Measurements from ENCODE around the gene EFCAB14. TPM values are rescaled to one million over a fixed set of nuclear protein-coding genes. Genes with fewer than 3 reads are reported as not detected.

Gene EFCAB14
- total and polyA plus RNA-seq, 3 experiments from 2014 or later: 41.2 to 135 (median 43.5) TPM

DNA sequence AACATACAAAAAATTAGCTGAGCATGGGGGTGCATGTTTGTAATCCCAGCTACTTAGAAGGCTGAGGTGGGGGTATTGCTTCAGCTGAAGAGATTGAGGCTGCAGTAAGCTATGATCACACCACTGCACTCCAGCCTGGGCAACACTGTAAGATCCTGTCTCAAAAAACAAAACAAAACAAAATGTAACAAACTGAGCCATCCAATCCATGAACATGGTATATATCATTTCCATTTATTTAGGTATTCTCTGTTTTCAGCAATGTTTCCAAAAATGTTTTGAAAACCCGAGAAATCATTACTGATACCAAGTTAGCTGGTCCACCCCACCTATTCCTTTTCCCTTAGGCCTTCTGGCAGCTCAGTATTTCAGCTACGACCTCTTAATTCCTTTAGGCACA, 69.2 kb downstream of the EFCAB14 start:
- ChIA-PET CTCF (no interaction called here), POLR2A (no interaction called here)
- no peak overlapping the region for H3K4me3 ChIP-seq (ENCODE audit: low read length)
- H3K9me3 ChIP-seq (ENCODE audit: low read length): no peaks in the 10 kb centered on the region
- Mint-ChIP-seq H3K27ac (peak overlapping the region in 1 of 8 donors; percentile 5), H3K9me3 (peaks cover 0 to 2% (median 2%) of the 10 kb centered on the region in 5 donors), H3K27me3 (no peaks in the 10 kb centered on the region), H3K4me3 (no peak overlapping the region), H3K36me3 (peaks cover 34 to 69% (median 46%) of the 10 kb centered on the region in 3 donors), H3K4me1 (peaks cover 0 to 4% (median 3%) of the 10 kb centered on the region in 3 donors)
- H3K27me3 ChIP-seq (ENCODE audit: insufficient read depth, low read length, poor library complexity, severe bottlenecking): no peaks in the 10 kb centered on the region
- H3K36me3 ChIP-seq (ENCODE audit: insufficient read depth, low read length): no peaks in the 10 kb centered on the region
- H3K27ac ChIP-seq (ENCODE audit: low read depth, low read length): no peak overlapping the region
- H3K4me1 ChIP-seq (ENCODE audit: insufficient read depth, low read length): no peaks in the 10 kb centered on the region
- no peak for DNase-seq

DNA sequence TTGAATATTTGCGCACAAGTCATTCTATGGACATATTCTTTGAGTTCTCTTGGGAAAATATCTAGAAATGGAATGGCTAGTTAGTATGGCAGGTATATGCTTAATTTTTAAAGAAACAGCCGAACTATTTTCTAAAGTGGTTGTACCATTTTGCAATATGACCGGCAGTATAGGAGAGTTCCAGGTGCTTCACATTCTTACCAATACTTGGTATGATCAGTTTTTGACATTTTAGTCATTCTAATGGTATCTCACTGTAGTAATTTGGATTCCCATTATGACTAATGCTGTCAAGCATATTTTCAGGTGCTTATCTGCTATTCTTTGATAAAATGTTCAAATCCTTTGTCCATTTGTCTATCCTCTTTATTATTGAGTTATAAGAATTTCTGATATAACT, 71.3 kb downstream of the EFCAB14 start:
- Histone ChIP-seq H3K27me3 (ENCODE audit: insufficient read depth, low read length, poor library complexity, severe bottlenecking) (no peaks in the 10 kb centered on the region), H3K36me3 (ENCODE audit: insufficient read depth, low read length) (no peaks in the 10 kb centered on the region), H3K4me1 (ENCODE audit: insufficient read depth, low read length) (no peaks in the 10 kb centered on the region), H3K27ac (ENCODE audit: low read depth, low read length) (no peak overlapping the region), H3K9me3 (ENCODE audit: low read length) (no peaks in the 10 kb centered on the region), H3K4me3 (ENCODE audit: low read length) (no peak overlapping the region)
- Mint-ChIP-seq H3K27ac (no peak overlapping the region), H3K36me3 (peaks cover 21 to 60% (median 34%) of the 10 kb centered on the region in 3 donors), H3K4me3 (no peak overlapping the region), H3K9me3 (peaks cover 0 to 2% (median 2%) of the 10 kb centered on the region in 5 donors), H3K4me1 (peaks cover 0 to 2% (median 0%) of the 10 kb centered on the region in 3 donors), H3K27me3 (no peaks in the 10 kb centered on the region)
- CTCF ChIA-PET: no interaction called here
- POLR2A ChIA-PET: no interaction called here
- DNase-seq: no peak

DNA sequence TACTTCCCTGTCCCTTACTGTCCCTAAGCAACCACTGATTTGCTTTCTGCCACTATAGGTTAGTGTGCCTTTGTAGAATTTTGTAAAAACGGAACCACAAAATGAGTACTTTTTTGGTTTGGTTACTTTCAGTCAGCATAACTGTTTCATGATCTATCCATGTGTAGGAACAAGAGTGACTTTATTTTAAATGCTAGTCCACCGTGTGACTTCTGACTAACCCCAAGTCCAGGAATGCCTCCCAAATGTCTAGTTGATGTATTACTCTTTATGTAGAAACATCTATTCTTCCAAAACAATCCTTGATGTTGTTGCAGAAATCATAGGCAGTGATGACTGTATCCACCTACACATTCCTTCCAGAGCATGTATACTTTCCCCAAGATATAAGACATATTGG, 72.1 kb downstream of the EFCAB14 start:
- H3K27ac Mint-ChIP-seq: peak overlapping the region in 1 of 8 donors; percentile 54
- Histone ChIP-seq H3K9me3 (ENCODE audit: low read length) (no peaks in the 10 kb centered on the region), H3K4me1 (ENCODE audit: insufficient read depth, low read length) (no peaks in the 10 kb centered on the region), H3K4me3 (ENCODE audit: low read length) (no peak overlapping the region), H3K36me3 (ENCODE audit: insufficient read depth, low read length) (no peaks in the 10 kb centered on the region), H3K27me3 (ENCODE audit: insufficient read depth, low read length, poor library complexity, severe bottlenecking) (no peaks in the 10 kb centered on the region), H3K27ac (ENCODE audit: low read depth, low read length) (no peak overlapping the region)
- H3K4me3 Mint-ChIP-seq: no peak overlapping the region
- DNase-seq: no peak
- peaks cover 19 to 59% (median 28%) of the 10 kb centered on the region in 3 donors for H3K36me3 Mint-ChIP-seq
- no peaks in the 10 kb centered on the region for H3K27me3 Mint-ChIP-seq
- POLR2A ChIA-PET: no interaction called here
- peaks cover 0 to 2% (median 0%) of the 10 kb centered on the region in 5 donors for H3K9me3 Mint-ChIP-seq
- CTCF ChIA-PET: no interaction called here
- H3K4me1 Mint-ChIP-seq: no peaks in the 10 kb centered on the region

DNA sequence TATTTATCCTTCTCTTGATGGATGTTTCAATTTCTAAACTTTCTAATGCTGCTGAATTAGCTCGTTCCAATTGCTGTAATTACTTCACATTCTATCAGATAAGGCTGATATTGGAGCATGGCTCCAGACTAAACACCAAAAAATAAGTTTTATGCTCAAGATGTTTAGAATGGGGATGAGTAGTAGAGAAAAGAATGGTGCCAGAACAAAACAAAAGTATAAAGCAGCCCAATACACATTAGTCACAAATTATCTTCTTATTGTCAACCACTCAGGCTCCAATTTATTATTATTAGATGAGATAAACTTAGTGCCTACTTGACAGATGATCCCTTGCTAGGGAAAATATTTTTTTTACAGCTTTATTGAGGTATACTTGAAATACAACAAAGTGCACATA, 72.6 kb downstream of the EFCAB14 start:
- Histone ChIP-seq H3K4me1 (ENCODE audit: insufficient read depth, low read length) (no peaks in the 10 kb centered on the region), H3K36me3 (ENCODE audit: insufficient read depth, low read length) (no peaks in the 10 kb centered on the region), H3K27ac (ENCODE audit: low read depth, low read length) (no peak overlapping the region), H3K9me3 (ENCODE audit: low read length) (no peaks in the 10 kb centered on the region), H3K4me3 (ENCODE audit: low read length) (no peak overlapping the region), H3K27me3 (ENCODE audit: insufficient read depth, low read length, poor library complexity, severe bottlenecking) (no peaks in the 10 kb centered on the region)
- POLR2A ChIA-PET: no interaction called here
- no peak for DNase-seq
- H3K4me1 Mint-ChIP-seq: no peaks in the 10 kb centered on the region
- no peaks in the 10 kb centered on the region for H3K27me3 Mint-ChIP-seq
- no peak overlapping the region for H3K4me3 Mint-ChIP-seq
- H3K36me3 Mint-ChIP-seq: peaks cover 22 to 60% (median 26%) of the 10 kb centered on the region in 3 donors
- peaks cover 0 to 2% (median 0%) of the 10 kb centered on the region in 5 donors for H3K9me3 Mint-ChIP-seq
- peak overlapping the region in 1 of 8 donors; percentile 54 for H3K27ac Mint-ChIP-seq
- CTCF ChIA-PET: no interaction called here

DNA sequence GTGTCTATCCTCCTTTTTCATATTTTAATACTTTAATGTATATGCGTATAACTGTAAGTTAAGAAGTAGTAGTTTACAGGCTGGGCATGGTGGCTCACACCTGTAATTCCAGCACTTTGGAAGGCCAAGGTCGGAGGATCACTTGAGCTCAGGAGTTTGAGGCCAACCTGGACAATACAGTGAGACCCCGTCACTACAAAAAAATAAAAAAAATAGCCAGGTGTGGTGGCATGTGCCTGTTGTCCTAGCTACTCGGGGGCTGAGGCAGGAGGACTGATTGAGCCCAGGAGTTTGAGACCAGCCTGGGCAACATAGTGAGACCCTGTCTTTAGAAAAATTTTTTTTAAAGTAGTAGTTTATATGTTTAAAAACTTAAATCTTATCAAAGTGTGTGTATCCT, 73.1 kb downstream of the EFCAB14 start:
- DNase-seq: no peak
- Mint-ChIP-seq H3K36me3 (peaks cover 23 to 60% (median 26%) of the 10 kb centered on the region in 3 donors), H3K27me3 (no peaks in the 10 kb centered on the region), H3K9me3 (peaks cover 0 to 2% (median 0%) of the 10 kb centered on the region in 5 donors), H3K27ac (no peak overlapping the region), H3K4me3 (no peak overlapping the region), H3K4me1 (peaks cover 0 to under 1% (median 0%) of the 10 kb centered on the region in 3 donors)
- no peaks in the 10 kb centered on the region for H3K4me1 ChIP-seq (ENCODE audit: insufficient read depth, low read length)
- H3K27ac ChIP-seq (ENCODE audit: low read depth, low read length): no peak overlapping the region
- no peak overlapping the region for H3K4me3 ChIP-seq (ENCODE audit: low read length)
- no peaks in the 10 kb centered on the region for H3K27me3 ChIP-seq (ENCODE audit: insufficient read depth, low read length, poor library complexity, severe bottlenecking)
- no peaks in the 10 kb centered on the region for H3K9me3 ChIP-seq (ENCODE audit: low read length)
- H3K36me3 ChIP-seq (ENCODE audit: insufficient read depth, low read length): no peaks in the 10 kb centered on the region
- ChIA-PET CTCF (no interaction called here), POLR2A (no interaction called here)

DNA sequence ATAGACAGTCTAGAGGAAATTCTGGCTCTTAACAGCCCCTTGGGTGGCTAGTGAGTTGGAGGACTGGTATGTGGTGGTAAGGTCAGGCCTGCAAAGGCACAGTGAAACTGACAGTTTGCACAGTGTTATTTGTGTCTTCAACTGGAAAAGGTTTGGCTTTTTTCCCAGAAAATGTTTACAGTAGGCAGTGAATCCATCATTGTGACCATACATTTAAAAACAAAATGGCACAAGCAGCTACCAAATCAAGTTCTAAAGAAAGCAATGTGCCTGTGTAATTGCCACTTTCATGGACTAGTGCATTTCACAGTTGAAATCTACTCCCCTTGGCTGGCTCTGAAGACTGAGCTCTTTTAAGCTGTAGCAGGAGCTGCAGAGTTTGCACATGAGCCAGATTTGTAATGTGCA, 75.5 kb downstream of the EFCAB14 start:
- CTCF ChIA-PET: interaction anchor here (2.4 kb wide), 1 partner anchor 27 kb away, joined by 5 read pairs; the partner anchor contains the start of gene MOB3C
- Mint-ChIP-seq H3K27ac (peak overlapping the region in 1 of 8 donors; percentile 87), H3K27me3 (no peaks in the 10 kb centered on the region), H3K9me3 (no peaks in the 10 kb centered on the region), H3K4me3 (no peak overlapping the region), H3K4me1 (peaks cover 0 to 2% (median 0%) of the 10 kb centered on the region in 3 donors), H3K36me3 (peaks cover 9 to 56% (median 24%) of the 10 kb centered on the region in 3 donors)
- POLR2A ChIA-PET: no interaction called here
- H3K4me1 ChIP-seq (ENCODE audit: insufficient read depth, low read length): no peaks in the 10 kb centered on the region
- DNase-seq: no peak
- H3K27ac ChIP-seq (ENCODE audit: low read depth, low read length): no peak overlapping the region
- H3K9me3 ChIP-seq (ENCODE audit: low read length): no peaks in the 10 kb centered on the region
- H3K27me3 ChIP-seq (ENCODE audit: insufficient read depth, low read length, poor library complexity, severe bottlenecking): no peaks in the 10 kb centered on the region
- H3K4me3 ChIP-seq (ENCODE audit: low read length): no peak overlapping the region
- H3K36me3 ChIP-seq (ENCODE audit: insufficient read depth, low read length): no peaks in the 10 kb centered on the region

DNA sequence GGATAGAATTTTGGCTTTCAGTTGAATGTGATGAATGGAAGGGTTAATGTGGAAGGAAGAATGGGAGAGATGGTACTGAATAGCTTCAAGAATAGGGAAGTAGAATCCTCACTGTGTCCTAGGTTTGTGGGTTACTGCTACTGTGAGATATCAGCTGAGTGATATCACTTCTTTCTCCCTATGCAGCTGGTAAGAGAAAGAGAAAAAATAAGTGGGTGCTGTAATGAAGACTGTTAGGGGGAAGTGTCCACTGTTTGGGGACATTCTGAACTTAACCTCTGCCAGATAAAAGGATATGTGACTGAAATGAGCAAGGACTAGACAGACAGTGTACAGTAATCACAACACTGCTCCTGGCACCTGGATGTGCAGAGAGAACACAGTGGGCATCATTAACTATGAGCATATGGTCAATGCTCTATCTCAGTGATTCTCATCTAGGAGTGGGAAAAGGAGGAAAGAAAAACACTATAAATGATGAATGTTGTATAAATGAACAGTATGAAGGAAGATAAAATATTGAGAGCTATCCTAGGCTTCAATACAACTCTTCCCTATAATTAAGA, 76.7 kb downstream of the EFCAB14 start:
- Mint-ChIP-seq H3K27ac (peak overlapping the region in 3 of 8 donors; percentile 1 to 40 (median 3)), H3K36me3 (peaks cover 5 to 57% (median 20%) of the 10 kb centered on the region in 3 donors), H3K4me1 (peaks cover 0 to 2% (median 0%) of the 10 kb centered on the region in 3 donors), H3K9me3 (no peaks in the 10 kb centered on the region), H3K4me3 (no peak overlapping the region), H3K27me3 (no peaks in the 10 kb centered on the region)
- no peaks in the 10 kb centered on the region for H3K4me1 ChIP-seq (ENCODE audit: insufficient read depth, low read length)
- H3K36me3 ChIP-seq (ENCODE audit: insufficient read depth, low read length): no peaks in the 10 kb centered on the region
- no peaks in the 10 kb centered on the region for H3K27me3 ChIP-seq (ENCODE audit: insufficient read depth, low read length, poor library complexity, severe bottlenecking)
- no peak for DNase-seq
- POLR2A ChIA-PET: no interaction called here
- H3K27ac ChIP-seq (ENCODE audit: low read depth, low read length): no peak overlapping the region
- no peak overlapping the region for H3K4me3 ChIP-seq (ENCODE audit: low read length)
- CTCF ChIA-PET: interaction anchor here (2.4 kb wide), 1 partner anchor 26 kb away, joined by 5 read pairs; the partner anchor contains the start of gene MOB3C
- H3K9me3 ChIP-seq (ENCODE audit: low read length): no peaks in the 10 kb centered on the region

DNA sequence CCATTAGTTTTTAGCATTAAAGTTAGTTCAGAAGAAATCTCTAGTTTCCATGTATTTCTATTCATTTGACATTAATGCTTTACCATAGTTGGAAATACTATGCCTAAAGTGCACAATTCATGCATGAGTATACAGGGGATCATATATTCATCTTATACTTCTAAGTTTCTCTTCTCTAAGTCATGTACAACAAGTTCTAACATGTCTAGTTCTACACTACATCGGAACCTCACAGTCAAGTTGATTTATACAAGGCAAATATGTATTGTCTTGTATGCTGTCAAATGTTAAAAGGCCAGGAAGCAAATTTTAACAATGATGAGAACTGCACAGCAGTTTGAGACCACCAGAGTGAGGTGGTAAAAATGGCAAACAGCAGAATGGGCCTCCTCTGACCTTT, 79.4 kb downstream of the EFCAB14 start:
- no peaks in the 10 kb centered on the region for H3K27me3 Mint-ChIP-seq
- ChIA-PET POLR2A (no interaction called here), CTCF (no interaction called here)
- no peak overlapping the region for H3K4me3 ChIP-seq (ENCODE audit: low read length)
- H3K27ac ChIP-seq (ENCODE audit: low read depth, low read length): no peak overlapping the region
- no peaks in the 10 kb centered on the region for H3K4me1 ChIP-seq (ENCODE audit: insufficient read depth, low read length)
- no peak for DNase-seq
- peak overlapping the region in 4 of 8 donors; percentile 12 to 73 (median 62) for H3K27ac Mint-ChIP-seq
- peaks cover 0 to 70% (median 26%) of the 10 kb centered on the region in 3 donors for H3K36me3 Mint-ChIP-seq
- H3K9me3 Mint-ChIP-seq: no peaks in the 10 kb centered on the region
- no peaks in the 10 kb centered on the region for H3K9me3 ChIP-seq (ENCODE audit: low read length)
- H3K36me3 ChIP-seq (ENCODE audit: insufficient read depth, low read length): peaks cover 6% of the 10 kb centered on the region
- peaks cover 0 to 2% (median 0%) of the 10 kb centered on the region in 3 donors for H3K4me1 Mint-ChIP-seq
- no peak overlapping the region for H3K4me3 Mint-ChIP-seq
- no peaks in the 10 kb centered on the region for H3K27me3 ChIP-seq (ENCODE audit: insufficient read depth, low read length, poor library complexity, severe bottlenecking)

Measured in CD8-positive, alpha-beta memory T cell (primary cell).